Dermis microvascular lymphatic vessel endothelial cell (primary cell): ENCODE results near the gene SEPTIN10. TPM values are rescaled to one million over a fixed set of nuclear protein-coding genes. Genes with fewer than 3 reads are reported as not detected.

Source experiments
- DNase-seq, 2 donors: peaks; one replicate each; pipeline versions ENCODE4 v3.0.0 to v3.0.0-alpha.2; 2010; ENCODE audit warnings: low read depth in 2 of 2
- total RNA-seq: library from RNA; depleted of rRNA; stranded (reverse); fragments of >200 nt; gene quantifications from 2 replicates; pipeline ENCODE4 v1.2.1, GENCODE V29; 2014

The SEPTIN10 gene
- total RNA-seq, 1 donor from 2014 or later: 86.8 TPM

DNA sequence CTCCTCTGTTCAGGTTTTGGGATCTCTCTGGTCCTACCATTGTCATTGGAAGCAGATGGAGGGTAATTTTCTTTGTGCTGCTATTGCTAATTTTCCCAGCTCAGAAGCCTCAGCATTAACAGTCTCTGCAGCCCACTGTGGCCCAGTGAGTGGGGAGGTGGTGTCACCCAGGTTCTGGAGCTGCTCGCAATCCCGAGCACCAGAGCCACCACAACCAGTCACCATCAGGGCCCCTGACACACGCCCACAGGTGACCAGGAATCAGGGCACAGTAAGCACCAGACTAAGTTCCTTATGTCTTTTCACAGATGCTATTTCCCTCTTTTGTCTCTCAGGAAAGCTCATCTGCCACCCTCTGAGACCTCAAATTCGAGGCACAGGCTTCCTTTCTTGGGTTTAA, 87.9 kb downstream of the SEPTIN10 start:
- no peak for DNase-seq

DNA sequence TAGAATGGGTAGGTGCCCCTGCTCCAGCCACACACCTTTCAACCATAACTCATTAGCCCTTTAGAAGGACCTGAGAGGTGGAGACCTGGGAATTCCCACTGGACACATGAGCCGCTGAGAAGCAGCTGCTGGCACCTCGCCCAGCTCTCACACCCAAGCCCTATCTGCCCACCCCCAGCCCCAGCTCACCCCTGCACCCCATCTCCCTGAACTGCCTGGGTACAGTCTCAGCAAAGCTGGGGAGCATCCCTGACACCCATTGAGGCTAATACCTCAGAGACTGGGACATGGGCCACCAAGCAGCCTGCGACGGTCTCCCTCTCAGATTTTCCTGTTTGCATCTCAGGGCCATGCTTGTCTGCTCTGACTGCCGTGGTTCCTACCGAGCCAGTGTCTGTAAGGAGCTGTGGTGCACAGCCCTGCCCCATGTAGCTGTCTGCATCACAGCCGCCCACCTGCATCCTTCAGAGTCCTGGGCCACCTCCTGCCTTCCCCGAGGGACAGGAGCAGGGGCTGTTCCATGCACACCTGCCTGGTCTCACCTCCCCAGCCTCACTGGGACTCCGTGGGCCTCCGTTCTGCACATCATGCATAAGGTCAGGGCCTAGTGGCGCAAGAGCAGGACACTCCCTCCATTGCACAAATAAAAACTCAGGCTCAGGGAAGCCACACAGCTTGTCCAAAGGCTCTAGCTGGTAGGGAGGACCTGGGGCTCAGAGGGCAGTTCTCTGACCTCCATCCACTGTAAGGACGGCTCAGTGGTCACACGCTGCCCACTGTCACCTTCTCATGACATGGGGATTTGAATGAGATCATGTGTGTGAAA, 90.0 kb downstream of the SEPTIN10 start:
- no peak for DNase-seq

DNA sequence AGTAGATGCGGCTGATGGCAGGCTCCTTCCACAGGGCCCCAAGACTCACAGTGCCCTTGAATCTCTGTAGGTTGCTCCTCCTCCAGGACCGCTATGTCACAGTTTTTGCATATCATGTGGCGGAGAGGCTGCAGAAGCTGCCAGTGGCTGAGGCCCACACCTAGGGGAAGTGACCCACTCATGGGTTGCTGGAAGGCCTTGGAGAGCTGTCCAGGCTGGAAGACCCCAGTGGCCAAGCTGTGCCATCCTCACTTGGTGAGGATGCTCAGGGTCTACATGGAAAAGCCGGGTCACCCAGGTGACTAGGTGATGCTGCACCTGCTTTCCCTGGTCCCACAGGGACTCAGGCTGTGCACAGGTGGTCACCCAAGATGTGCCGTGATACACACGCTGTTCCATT, 90.6 kb downstream of the SEPTIN10 start:
- DNase-seq: no peak

DNA sequence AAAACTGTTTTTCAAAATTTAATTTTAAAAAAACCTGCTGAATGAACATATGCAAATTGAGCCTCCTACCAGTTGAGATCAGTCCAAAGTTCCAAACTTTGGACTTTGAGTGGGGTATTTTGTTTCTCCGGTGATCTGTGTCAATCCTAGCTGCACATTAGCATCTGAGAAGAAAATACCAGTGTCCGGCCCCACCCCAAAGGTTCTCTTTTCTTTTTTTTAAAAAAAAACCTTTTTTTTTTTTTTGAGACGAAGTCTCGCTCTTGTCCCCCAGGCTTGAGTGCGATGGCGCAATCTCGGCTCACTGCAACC, 91.7 kb downstream of the SEPTIN10 start:
- no peak for DNase-seq

DNA sequence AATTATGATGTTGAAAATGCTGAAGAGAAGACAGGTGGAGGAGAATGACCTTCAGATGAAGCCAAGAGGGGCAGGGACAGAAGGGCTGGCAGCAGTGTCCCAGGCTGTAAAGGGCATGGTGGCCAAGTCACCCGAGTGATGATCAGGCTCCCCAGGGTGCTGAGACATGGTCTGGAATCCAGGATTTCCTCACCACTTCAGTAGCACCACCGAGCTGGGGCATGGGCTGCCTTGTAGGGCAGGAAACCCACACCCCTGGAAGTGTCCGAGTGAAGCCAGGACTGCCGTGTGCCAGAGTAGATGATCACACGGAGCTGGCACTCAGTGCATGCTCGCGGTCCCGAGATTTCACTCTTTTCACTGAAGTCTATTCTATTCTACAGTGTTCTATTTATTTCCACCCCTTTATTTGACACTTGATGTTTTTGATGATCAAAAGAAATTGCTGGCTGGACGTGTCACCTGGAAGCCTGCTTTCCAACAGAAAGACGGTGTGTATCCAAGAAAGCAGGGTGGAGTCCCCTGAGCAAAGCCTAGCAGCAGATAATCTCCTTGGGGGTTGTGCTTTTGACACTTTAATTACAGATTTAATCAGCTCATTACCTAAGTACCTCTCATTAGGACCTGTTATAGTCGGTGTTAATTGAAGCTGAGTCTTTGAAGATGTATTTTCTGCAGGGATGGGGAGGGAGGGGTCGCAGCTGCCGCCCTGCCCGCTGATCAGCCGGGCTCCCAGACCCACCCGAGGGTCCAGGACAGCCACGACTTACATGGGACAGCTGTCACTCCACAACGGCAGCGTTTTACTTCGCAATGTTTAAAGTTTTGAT, 92.3 kb downstream of the SEPTIN10 start:
- DNase-seq: no peak

DNA sequence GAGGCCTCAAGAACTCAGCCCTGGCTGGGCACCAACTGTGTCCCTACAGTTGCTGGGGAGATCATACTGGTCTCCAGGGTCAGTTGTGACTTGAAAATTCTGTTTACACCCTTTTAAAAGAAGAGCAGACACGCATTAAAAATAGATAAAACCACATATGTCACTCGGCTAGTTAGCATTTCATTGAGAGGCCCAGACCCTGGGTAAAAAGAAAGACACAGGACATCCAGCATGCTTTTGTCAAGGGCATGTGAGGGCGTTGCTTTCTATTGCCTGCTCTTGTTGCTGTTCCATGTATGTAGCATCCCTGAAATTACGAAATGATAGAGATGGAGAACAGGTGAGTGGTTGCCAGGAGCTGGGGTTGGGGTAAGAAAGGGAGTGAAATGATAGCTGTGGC, 94.3 kb downstream of the SEPTIN10 start:
- DNase-seq: no peak

DNA sequence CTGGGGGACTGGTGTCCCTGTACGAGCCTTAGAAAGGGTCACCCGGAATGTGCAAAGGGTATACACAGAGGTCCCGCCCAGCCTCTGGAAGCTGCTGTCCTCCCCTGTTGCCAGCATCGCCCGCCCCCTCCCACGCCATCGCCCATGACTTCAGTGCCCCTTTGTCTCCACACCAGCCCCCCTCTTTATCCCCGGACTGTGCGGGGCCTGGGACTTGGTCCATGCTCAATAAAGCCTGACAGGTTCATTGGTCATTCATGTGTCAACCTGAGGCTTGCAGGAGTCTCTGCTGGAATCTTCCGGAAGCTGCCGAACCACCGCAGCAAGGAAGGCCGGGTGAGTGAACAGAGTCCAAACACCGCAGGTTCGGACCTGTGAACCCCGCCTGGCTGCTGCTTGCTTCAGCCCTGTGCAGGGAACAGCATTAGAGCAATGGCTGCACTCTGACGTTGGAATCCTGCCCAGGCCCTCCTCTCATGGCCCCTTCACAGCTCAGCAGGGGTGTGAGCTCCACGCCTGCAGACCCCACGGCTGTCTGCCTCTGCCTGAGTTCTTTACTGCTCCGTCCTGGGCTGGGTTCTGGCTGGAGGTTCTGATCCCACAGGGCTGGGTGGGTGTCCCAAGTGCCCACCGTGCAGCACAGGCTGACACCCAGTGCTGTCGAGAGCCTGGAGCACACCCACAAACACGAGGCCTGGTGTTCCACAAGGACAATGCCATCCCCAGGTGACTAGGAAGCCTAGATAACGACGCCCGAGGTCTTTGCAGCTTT, 96.5 kb downstream of the SEPTIN10 start:
- DNase-seq: no peak

DNA sequence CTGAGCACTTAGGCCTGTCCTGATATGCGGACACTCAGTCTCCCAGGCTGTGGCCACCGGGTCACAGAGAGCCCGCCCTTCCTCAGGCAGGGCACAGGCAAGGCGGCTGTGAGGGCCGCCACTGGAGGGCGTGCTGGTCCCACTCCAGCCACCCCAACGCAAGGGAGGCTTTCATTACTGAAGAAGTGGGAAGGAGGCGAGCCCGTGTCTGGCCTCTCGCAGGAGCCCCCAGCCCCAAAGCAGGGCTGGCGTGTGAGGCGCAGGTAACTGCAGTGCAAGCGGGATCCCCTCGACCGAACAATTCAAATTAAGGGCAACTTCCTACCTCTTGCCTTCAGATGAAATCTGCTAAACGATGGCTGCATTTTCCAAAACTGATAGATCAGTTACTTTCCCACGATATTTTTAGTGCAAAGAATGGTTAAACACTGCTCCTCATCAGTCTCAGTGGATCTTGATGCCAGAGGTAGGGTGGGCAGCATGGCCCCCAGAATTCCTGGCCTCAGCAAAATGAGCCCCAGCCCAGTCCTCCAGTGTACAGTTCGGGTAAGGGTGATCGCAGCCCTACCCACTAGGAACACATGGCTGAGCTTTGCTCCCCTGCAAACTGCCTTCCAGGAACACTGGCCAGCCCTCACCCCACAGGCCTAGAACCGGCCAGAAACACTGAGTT, 97.2 kb downstream of the SEPTIN10 start:
- DNase-seq: peak; percentile 25 to 43

DNA sequence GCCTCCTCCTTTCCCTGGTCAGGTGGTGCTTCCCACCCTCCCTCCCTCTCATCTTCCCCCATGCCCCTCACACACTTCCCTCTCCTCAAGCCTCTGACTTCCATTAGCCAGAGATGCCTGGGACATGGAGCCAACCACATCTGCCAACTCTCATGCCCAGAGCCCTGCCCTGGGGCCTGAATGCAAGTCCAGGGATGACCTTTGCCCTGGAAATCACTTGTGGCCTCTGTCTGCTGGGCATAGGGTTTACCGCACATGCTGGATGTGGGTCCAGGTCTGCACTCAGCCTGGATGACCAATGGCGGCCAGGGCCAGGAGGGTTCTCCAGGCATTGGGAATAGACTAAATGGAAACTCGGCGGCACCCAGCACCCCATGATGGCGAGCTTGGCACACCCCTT, 98.9 kb downstream of the SEPTIN10 start:
- no peak for DNase-seq

DNA sequence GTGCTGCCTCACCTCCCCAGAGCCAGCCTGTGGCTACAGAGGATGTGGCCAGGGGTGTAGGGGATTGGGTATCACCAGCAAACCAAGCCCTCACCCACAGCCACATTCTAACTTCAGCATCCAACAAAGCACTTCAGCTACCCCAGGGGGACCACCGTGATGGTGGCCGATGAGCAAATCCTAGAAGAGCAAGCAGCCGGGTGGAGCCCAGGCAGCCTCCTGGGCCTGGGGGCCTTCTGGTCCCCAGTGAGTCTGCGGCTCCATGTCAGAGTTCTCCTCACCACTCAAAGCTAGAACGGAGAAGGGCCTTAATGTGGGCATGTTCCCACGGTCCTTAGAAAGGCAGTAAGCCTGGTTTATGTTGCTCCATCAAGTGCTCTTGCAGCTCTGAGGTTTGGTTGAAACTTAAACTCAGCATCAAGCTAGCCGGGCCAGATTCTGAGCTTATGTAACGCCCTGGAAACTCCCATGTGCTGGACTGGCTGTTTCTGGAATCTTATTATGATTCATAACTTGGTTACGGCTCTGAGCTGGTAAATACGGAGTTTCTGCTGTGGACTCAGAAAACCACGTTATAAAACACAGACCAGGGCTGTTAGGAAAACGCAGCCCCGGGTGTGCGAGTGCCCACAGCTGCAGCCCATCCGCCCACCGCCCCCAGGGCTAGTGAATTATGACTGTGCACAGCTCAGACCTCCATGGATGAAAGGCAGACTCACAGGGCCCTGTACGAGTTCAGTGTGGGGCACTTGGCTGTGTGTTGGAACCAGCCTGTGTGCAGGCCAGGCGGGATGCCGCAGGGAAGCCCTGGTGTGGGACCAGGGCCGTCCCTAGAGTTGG, 99.8 kb downstream of the SEPTIN10 start:
- peak in 1 of 2 donors; percentile 14 for DNase-seq

DNA sequence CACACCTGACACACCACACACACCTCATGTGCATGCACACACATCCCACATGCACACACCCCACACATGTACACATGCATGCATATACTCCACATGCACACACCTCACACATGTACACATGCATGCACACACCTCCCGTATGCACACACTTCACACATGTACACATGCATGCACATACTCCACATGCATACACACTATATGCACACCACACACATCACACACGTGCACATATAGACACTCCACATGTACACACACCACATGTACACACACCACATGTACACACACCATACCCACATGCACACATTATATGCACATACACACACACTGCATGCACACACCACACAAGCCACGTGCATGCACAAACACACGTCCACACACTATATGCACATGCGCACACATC, 100.5 kb downstream of the SEPTIN10 start:
- DNase-seq: no peak

DNA sequence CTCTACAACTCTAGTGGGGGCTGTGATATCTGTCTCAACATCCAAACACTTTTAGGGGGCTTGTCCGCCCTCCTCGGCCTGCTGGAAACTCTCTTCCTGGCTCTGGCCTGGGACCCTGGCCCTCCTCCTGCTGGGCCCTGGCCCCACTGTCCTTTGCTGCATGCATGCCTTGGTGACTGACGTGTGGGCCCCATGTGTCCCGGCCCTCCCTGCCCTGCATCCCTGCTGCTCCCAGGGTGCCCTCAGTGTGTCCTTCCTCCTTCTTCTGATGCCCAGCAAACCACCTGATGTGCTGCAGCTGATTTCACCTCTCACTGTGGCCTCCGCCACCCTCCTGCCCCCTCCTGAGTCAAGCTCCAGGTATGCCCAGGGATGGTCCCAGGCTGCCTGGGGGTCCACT, 101.7 kb downstream of the SEPTIN10 start:
- no peak for DNase-seq

DNA sequence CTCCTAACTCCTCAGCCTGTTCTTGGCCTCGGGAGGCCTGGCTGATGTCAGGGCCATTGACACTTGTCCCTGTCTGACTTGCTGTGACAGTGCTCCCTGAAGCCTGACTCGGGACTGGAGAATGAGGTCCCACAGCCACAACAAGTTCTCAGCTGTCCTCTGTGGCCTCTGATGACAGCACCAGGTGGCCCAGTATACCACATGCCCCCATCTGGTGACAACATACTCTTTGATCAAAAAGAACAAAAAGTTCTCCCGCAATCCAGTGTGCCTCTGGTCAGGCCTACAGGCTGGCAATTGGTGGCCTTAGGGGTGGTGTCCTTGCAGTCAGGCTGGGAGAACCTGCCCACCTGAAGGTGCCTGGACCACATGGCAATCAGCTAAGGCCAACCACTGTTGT, 102.6 kb downstream of the SEPTIN10 start:
- DNase-seq: no peak

DNA sequence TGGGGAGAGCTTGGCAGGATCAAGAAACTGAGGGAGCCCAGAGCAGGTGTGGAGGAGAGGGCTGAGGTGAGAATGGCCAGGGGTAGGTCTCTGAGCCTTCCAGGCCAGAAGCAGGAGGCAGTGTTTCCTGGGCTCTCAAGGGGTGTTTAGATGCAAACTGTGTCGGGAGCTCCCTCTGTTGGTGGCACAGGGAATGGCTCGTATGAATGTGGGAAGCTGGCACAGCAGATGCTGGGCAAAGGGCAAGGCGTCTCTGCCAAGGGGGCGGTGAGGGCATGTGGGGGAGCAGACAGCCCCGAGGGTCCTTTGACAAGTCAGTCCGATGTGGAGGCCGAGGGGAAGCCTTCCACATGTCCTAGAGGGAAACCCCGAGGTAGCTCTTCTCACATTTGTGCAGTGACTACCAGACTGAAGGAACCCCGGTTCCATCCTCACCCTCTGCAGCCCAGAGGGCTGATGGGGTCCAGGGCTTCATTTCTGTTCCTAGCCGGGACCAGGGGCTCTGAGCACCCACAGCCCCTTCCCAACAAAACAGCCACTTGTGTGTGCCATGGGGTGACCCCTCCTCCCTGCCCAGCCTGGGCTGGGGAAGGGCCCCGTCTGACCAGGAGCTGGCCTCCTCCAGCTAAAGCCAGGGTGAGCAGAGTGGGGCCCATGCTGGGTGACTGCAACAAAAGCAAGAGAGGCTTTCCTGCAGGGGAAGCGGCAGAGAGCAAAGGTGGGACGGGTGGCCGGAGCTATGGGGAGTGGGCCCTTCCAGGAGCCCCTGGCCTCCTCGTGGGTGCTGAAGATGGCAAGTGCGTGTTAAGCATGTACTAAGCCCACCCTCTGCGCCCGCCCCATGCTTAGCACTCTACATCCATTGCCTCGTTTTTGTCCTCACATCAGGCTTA, 103.4 kb downstream of the SEPTIN10 start:
- DNase-seq: peak; percentile 20 to 62

DNA sequence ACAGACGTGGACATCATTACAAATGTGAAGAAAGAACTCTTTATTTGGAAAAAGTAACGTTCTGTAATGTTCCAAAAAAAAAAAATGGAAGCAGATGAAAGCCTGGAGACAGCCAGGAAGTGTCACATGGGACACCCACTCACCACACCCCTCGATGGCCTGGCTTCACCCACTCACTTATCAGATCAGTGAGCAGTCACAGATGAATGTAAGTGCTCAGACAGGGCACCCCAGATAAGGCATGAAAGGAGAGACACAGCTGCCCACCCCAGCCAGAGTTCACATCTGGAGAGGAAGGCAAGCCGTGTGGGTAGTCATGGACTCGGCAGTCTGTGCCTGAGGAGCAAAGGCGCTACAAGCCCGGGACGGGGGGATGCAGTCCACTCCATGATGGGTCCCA, 105.2 kb downstream of the SEPTIN10 start:
- no peak for DNase-seq

DNA sequence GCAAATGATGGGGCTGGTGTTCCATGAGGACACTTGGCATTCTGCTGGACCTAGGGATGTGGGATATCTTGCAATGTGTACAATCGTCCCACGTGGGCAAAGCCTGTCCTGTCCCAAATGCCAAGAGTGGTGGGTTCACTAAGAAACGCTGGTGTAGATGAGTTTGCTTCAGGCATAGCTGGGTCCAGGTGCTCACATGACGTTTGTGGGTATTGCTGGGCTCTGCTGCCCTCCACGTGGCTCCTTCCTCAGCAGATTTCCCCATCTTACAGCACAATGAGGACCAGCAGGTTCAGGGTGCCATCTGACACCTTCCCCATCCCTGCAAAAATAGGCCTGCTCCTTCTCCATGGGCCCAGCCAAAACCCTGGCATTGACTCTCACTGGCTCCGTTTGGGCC, 105.9 kb downstream of the SEPTIN10 start:
- no peak for DNase-seq

DNA sequence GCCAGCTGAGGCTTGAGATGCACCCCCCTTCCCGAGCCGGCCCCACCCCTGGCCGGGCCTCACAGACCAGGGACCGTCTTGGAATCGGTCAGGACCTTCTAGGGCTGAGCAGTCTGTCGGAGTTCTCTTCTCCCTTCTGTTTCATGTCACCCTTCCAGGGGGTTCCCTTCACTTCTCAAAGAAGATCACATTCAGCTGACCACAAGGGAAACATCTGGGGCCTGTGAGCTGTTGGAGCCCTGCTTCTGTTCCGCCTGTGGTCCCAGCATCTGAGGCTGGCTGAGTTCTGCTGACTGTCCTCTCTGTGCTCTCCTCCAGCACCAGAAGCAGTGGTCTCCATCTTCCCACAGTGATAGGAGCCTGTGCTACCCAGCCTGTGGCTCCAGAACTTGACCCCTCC, 106.5 kb downstream of the SEPTIN10 start:
- DNase-seq: no peak

DNA sequence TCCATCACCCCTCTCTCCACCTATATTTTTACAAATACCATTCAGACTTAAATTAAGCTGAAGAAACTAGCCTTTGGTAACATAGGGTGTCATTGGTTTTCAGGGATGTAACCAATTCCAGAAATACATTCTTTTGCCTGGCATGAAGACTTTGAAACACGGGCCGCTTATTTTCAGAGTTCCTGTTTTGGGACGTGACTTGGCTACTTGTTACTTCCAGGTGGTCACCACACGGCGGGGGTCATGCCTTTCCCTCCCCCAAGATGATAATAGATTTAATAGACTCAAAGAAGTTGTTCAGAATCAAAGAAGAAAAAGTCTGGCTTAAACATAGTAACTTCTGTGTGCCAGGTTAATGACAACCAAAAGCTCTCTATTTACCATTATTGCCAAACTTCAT, 110.6 kb downstream of the SEPTIN10 start:
- no peak for DNase-seq

DNA sequence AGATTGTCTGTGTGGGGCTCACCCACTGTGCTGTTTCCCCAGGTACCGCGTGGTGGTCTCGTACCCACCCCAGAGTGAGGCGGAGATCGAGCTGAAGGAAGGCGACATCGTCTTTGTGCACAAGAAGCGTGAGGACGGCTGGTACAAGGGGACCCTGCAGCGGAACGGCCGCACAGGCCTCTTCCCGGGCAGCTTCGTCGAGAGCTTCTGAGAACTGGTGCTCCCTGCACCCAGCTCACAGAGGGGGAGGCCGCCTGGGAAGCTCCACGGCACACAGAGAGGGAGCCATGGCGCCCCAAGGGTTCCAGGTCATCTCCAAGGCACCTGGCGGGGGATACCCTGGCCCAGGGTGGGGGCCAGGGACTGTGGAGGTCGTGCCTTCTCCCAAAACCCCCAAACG, 112.3 kb downstream of the SEPTIN10 start:
- no peak for DNase-seq

DNA sequence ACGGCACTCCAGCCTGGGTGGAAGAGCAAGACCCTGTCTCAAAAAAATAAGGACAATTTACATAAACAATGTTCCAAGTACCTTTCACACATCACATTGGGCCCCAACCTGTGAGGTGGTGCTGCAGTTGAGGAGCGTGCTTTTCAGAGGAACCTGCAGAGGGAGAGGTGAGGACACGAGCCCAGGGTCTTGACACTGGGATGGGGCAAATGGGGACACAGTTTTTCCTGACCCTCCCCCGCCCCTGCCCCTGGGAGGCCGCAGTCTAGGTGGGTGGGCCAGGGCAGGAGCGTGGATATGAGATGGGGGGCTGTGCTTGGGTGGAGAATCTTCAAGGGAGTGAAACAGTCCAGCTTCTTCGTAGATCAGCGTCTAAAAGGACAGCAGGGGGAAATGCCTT, 112.9 kb downstream of the SEPTIN10 start:
- no peak for DNase-seq
